Measurements from ENCODE around the gene DYNC1I1.

DYNC1I1 gene

DNA sequence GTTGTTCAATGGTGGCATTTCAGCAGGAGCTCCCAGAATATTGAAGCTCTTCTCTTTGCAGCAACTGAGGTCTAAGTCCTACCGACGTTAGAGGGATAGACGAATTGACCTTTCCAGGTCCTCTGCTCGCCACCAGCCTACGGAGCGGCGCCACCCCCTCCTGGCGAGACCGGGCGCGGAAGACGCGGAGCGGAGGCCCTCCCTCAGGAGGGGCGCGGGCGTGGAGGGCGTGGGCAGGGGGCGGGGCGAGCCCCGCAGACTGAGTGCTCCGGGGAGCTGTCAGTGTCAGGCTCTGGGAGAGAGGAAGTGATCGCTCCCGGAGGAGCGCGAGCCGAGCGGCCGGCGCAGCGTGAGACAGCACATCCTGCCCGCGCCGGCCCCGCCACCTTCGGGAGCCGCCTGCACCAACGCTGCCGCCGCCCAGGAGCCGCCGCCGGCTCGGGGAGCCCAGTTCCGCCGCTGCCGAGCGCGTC, at the start of gene DYNC1I1:
DYNC1I1 (plus strand) TSS at position 257 of the 473 bp plus-strand sequence. CDS start 32,176 bp downstream, outside the sequence.
- Mint-ChIP-seq H3K27ac (no peak within 1 kb of the TSS), H3K27me3 (peaks cover 6% of the 10 kb centered on the region), H3K4me3 (peak within 1 kb of the TSS; percentile 80), H3K36me3 (no peaks in the 10 kb centered on the region), H3K4me1 (peaks cover 2% of the 10 kb centered on the region), H3K9me3 (no peaks in the 10 kb centered on the region)
- DNase-seq (ENCODE audit: low spot score in 2 of 2): peak; percentile 2 to 11
- peak; percentile 55 for ATAC-seq (ENCODE audit: low read depth)

DNA sequence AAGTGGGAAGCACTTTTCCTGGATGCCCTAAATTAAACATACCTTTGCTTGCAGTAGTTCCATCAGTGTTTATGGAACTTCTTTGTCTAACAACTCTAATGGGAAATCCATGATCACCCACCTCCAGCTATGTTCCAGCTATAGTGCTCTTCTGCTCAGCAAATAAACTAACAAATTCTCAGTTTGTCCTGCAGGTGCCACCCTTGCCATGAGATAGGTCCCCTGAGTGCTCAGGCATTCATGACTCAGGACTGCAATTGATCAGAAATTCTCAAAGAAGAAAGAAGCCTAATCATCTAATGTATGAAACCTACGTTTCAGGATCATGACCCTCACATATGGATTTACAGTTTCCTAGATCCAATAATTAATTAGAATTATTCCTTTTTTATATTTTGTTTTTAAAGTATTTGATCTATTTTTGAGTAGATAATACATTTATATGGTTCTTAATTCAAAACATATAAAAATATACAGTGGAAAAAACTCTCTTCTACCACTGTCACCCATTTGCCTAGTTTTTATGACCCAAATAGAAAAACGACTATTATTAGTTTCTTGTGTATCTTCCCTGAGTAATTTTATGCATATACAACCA, 48.7 kb upstream of the DYNC1I1 start:
- Mint-ChIP-seq H3K9me3 (no peaks in the 10 kb centered on the region), H3K36me3 (no peaks in the 10 kb centered on the region), H3K4me3 (no peak overlapping the region), H3K27me3 (peaks cover 6% of the 10 kb centered on the region), H3K27ac (no peak overlapping the region), H3K4me1 (no peaks in the 10 kb centered on the region)
- no peak for DNase-seq (ENCODE audit: low spot score in 2 of 2)
- peak; percentile 42 for ATAC-seq (ENCODE audit: low read depth)

DNA sequence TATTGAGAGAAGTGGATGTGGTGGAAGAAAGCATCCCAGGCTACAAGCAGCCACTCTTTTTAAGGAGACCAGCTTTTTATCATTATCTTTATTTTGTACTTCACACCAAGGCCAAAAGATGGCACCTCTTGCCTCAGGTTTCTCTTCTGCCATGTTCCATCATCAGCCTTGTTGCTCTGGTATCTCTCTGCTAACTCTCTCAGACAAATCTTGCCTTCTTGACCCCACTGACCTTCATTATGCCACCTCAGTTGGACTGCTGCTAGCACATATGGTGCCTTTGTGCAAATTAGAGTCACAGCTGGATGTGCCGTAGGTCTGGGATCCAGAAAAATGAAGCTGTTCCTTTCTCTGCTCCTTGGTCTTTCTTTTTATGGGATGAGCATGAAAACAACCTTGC, 47.1 kb upstream of the DYNC1I1 start:
- H3K27me3 Mint-ChIP-seq: peaks cover 6% of the 10 kb centered on the region
- no peaks in the 10 kb centered on the region for H3K4me1 Mint-ChIP-seq
- no peak for DNase-seq (ENCODE audit: low spot score in 2 of 2)

DNA sequence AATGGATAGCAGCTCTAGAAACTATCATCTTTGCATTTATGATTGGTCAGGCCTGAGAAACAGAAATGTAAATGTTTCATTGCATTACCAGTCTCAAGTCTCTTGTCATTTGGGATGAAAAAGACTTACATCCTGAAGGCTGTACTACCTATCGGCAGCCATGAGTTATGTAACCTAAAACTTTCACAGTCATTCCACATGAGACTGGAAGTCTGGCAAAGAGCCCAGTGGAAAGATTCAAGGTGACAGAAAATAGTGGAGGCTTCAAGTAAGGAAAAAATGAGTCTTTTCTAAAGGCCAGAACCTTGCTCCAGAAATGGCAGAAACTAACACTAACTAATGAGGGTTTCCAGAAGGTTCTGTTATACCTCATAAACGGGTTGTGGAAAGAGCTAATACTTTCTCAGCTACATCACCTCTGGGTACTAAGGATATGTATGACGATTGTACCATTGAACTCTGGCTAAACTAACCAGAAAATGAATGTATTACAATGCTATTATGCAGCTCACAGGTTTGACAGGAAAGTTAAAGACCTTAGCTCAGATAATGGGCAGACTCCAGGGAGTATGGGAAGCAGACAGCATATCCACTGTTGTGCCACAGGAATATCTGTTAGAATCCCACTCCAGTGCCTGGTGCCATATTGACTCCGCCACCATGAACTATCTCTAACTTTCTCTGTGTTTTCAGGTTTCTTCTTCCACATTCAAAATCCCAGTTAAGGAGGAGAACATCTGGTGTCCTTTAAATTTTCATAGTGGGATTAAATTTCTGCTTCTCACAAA, 41.7 kb upstream of the DYNC1I1 start:
- ATAC-seq (ENCODE audit: low read depth): no peak
- peaks cover 3% of the 10 kb centered on the region for H3K27me3 Mint-ChIP-seq
- H3K4me3 Mint-ChIP-seq: no peak overlapping the region
- no peak overlapping the region for H3K27ac Mint-ChIP-seq
- H3K9me3 Mint-ChIP-seq: no peaks in the 10 kb centered on the region
- H3K36me3 Mint-ChIP-seq: no peaks in the 10 kb centered on the region
- DNase-seq (ENCODE audit: low spot score in 2 of 2): no peak
- no peaks in the 10 kb centered on the region for H3K4me1 Mint-ChIP-seq

More for the DNA sequence above, 47.1 kb upstream of the DYNC1I1 start:
- no peaks in the 10 kb centered on the region for H3K36me3 Mint-ChIP-seq
- ATAC-seq (ENCODE audit: low read depth): no peak
- no peak overlapping the region for H3K27ac Mint-ChIP-seq
- no peak overlapping the region for H3K4me3 Mint-ChIP-seq
- no peaks in the 10 kb centered on the region for H3K9me3 Mint-ChIP-seq

DNA sequence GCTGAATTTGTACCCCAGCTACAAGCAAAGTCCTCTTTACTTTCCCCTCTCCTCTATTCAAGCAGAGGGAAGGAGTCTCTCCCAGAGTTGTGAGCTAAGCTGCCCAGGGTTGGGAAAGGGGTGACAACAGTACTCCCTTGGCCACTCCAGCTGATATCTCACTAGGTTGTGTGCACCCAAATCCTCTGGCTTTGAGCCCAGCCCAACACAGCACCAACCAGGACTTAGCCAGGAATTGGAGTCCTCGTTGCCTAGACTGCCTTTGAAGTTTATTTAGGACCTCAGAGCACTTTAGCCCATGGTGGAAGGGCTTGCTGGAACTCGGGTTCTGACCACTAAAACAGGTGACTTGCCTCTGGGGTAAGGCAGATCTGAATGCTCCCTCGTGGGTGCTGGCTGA, 35.7 kb upstream of the DYNC1I1 start:
- peaks cover 1% of the 10 kb centered on the region for H3K9me3 Mint-ChIP-seq
- no peak for DNase-seq (ENCODE audit: low spot score in 2 of 2)
- no peaks in the 10 kb centered on the region for H3K36me3 Mint-ChIP-seq
- H3K4me3 Mint-ChIP-seq: no peak overlapping the region
- no peak overlapping the region for H3K27ac Mint-ChIP-seq
- peaks cover 10% of the 10 kb centered on the region for H3K27me3 Mint-ChIP-seq
- ATAC-seq (ENCODE audit: low read depth): no peak
- no peaks in the 10 kb centered on the region for H3K4me1 Mint-ChIP-seq

DNA sequence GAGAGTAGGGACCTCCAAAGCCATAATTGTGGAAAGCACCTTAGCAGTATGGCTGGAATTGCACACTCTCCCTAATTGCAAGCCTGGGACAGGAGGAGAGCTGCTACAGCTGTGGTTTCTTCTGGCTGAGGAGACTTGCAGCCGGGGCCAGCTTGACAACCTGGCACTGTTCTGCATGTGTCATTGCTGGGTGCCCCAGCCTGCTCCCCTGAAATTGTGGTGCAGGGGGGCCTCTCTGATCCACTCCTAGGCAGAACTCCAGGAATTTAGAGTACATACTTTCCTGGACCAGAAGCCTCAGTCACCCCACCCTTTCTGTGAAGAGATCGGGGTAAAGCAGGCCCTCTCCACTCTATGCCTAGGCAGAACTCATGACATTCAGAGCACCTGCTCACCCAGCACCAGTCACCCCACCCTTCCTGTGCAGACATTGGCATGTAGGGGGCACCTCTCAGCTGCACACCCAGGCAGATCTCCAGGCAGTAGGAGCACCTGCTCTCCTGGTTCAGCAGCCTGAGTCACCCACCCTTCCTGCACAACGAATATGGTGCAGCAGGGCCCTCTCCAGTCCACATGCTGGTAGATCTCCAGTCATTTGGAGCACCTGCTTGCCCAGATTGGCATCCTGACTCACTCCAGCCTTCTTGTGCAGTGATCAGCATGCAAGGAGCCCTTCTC, 34.4 kb upstream of the DYNC1I1 start:
- no peaks in the 10 kb centered on the region for H3K36me3 Mint-ChIP-seq
- peaks cover 10% of the 10 kb centered on the region for H3K27me3 Mint-ChIP-seq
- DNase-seq (ENCODE audit: low spot score in 2 of 2) (no peak), ATAC-seq (ENCODE audit: low read depth) (no peak)
- H3K9me3 Mint-ChIP-seq: peaks cover 1% of the 10 kb centered on the region
- H3K4me1 Mint-ChIP-seq: no peaks in the 10 kb centered on the region
- no peak overlapping the region for H3K4me3 Mint-ChIP-seq
- H3K27ac Mint-ChIP-seq: no peak overlapping the region

DNA sequence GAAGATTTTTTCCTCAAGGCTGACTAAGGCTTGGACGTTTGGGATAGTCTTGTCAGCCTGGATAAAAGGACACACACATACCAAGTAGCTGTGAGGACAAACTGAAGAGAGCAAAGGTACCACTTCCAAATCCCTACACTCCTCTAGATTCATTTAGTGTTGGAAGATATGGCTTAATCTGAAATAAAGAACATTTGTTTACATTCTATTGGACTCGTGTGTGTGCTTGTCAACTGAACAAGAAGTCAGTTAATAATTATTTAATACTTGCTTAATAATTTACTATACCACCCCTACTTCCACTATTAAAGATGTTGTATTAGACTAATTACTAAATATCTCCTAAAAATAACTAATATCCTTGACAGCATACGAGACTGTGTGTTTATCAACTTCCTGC, 23.3 kb upstream of the DYNC1I1 start:
- DNase-seq (ENCODE audit: low spot score in 2 of 2): no peak
- Mint-ChIP-seq H3K4me1 (no peaks in the 10 kb centered on the region), H3K4me3 (no peak overlapping the region), H3K9me3 (no peaks in the 10 kb centered on the region), H3K27me3 (peaks cover 1% of the 10 kb centered on the region), H3K36me3 (no peaks in the 10 kb centered on the region), H3K27ac (no peak overlapping the region)
- ATAC-seq (ENCODE audit: low read depth): no peak

DNA sequence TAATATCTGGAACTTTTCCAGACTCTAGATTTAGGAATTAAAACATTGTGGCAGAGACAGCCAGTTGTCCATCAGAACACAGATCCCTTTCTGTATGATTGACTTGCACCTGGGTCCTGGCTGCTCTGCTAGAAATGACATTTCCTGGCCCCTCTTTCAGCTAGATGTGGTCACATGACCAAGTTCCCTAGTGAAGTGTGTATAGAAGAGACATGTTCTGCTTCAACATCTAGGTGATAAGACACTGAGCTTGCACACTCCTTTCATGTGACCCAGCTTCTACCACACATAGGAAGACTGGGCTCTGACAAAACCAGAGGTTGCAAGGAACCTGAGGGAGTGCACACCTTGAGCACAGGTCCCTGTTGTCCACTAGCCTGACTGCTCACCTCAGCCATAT, 22.8 kb upstream of the DYNC1I1 start:
- no peaks in the 10 kb centered on the region for H3K9me3 Mint-ChIP-seq
- peaks cover 1% of the 10 kb centered on the region for H3K27me3 Mint-ChIP-seq
- H3K27ac Mint-ChIP-seq: no peak overlapping the region
- H3K4me1 Mint-ChIP-seq: no peaks in the 10 kb centered on the region
- H3K4me3 Mint-ChIP-seq: no peak overlapping the region
- DNase-seq (ENCODE audit: low spot score in 2 of 2) (no peak), ATAC-seq (ENCODE audit: low read depth) (no peak)
- no peaks in the 10 kb centered on the region for H3K36me3 Mint-ChIP-seq

DNA sequence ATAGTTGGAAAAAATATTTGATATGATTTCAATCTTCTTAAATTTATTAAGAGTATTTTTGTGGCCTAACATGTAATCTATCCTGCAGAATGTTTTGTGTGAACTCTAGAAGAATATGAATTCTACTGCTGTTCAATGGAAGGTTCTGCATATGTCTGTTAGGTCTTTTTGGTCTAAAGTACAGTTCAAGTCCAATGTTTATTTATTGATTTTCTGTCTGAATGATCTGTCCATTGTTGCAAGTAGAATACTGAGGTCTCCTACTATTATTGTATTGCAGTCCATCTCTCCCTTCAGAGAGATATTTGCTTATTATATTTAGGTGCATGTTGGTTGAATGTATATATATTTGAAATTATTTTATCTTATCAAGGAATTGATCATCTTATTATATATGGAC, 18.9 kb upstream of the DYNC1I1 start:
- no peak overlapping the region for H3K27ac Mint-ChIP-seq
- no peak overlapping the region for H3K4me3 Mint-ChIP-seq
- peaks cover 8% of the 10 kb centered on the region for H3K27me3 Mint-ChIP-seq
- DNase-seq (ENCODE audit: low spot score in 2 of 2) (no peak), ATAC-seq (ENCODE audit: low read depth) (no peak)
- H3K9me3 Mint-ChIP-seq: no peaks in the 10 kb centered on the region
- H3K4me1 Mint-ChIP-seq: no peaks in the 10 kb centered on the region
- H3K36me3 Mint-ChIP-seq: no peaks in the 10 kb centered on the region

DNA sequence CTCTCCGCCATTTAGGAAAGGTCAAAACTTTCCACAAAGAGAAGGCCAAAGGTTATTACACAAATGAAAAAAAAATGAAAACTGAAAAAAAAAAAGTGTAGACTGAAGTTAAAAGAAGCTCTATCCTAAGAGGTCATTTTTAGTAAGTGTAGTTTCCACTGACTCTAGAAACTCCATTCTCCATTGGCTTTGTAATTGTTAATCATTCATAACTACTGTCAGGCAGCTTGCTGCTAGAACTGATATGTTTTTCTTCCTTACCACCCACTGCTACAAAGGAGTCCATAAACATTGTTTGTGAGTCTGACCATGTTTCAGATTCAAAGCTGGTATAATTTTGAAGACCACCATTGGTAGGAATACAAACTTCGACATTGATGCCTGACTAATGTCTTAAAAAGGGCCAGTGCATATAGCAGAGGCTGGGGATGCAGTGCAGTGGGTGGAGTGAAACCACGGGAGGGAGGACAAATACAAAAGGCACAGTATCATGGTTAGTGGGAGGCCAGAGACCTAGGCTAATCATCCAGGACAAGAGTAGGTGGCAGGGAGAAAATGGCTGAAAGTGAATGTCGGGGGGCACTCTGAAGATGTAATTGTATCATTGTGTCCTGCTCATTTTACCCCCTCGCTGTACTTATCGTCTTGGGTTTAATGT, 16.9 kb upstream of the DYNC1I1 start:
- no peak overlapping the region for H3K4me3 Mint-ChIP-seq
- DNase-seq (ENCODE audit: low spot score in 2 of 2): no peak

DNA sequence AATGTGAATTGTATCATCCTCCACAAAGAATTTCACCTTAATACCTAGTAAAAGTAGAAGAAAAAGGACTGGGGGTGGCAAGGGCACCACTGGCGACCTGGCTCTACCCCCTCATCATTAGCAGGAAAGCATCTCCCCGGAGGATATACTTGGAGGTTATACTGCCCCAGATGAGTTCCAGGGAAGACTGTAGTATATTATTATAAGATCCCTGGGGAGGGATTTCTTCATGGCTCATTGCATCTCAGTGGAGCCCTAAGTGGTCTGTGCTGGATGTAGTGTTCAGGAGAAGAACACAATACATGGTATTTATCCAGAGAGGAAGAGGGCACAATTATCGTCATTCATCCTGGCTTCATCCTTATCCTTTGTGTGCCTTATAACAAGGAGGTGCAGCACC, 14.2 kb upstream of the DYNC1I1 start:
- H3K27me3 Mint-ChIP-seq: peaks cover 8% of the 10 kb centered on the region
- DNase-seq (ENCODE audit: low spot score in 2 of 2) (no peak), ATAC-seq (ENCODE audit: low read depth) (no peak)
- no peaks in the 10 kb centered on the region for H3K36me3 Mint-ChIP-seq
- no peak overlapping the region for H3K27ac Mint-ChIP-seq
- no peak overlapping the region for H3K4me3 Mint-ChIP-seq
- H3K9me3 Mint-ChIP-seq: no peaks in the 10 kb centered on the region
- no peaks in the 10 kb centered on the region for H3K4me1 Mint-ChIP-seq

More for the DNA sequence above, 16.9 kb upstream of the DYNC1I1 start:
- no peak for ATAC-seq (ENCODE audit: low read depth)
- peaks cover 8% of the 10 kb centered on the region for H3K27me3 Mint-ChIP-seq
- H3K36me3 Mint-ChIP-seq: no peaks in the 10 kb centered on the region
- H3K4me1 Mint-ChIP-seq: no peaks in the 10 kb centered on the region
- H3K27ac Mint-ChIP-seq: no peak overlapping the region
- no peaks in the 10 kb centered on the region for H3K9me3 Mint-ChIP-seq

DNA sequence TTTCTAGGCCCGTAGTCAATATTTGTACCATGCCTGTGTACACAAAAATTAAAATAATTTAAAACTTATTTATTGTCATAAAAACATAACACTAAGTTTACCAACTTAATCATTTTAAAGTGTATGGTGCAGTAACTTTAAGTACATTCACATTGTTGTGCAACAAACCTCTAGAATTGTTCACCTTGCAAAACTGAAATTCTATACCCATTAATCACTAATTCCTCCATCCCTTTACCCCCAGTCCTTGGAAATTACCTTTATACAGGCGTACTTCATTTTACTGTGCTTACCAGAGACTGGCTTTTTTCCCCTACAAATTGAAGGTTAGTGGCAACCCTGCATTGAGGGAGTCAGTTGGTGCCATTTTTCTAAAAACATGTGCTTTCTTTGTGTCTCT, 6.3 kb upstream of the DYNC1I1 start:
- DNase-seq (ENCODE audit: low spot score in 2 of 2) (no peak), ATAC-seq (ENCODE audit: low read depth) (no peak)
- Mint-ChIP-seq H3K9me3 (no peaks in the 10 kb centered on the region), H3K4me3 (no peak overlapping the region), H3K36me3 (no peaks in the 10 kb centered on the region), H3K27me3 (no peaks in the 10 kb centered on the region), H3K27ac (no peak overlapping the region), H3K4me1 (no peaks in the 10 kb centered on the region)

DNA sequence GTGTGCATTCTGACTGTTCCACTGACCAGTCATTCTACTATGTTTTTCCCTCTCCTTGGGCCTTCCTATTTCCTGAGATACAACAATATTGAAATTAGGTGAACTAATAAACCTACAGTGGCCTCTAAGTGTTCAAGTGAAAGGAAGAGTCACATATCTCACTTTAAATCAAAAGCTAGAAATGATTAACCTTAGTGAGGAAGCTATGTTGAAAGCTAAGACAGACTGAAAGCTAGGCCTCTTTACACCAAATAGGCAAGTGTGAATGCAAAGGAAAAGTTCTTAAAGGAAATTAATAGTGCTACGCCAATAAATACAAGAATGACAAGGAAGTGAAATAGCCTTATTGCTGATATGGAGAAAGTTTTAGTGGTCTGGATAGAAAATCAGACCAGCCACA, 5.7 kb upstream of the DYNC1I1 start:
- no peak overlapping the region for H3K4me3 Mint-ChIP-seq
- ATAC-seq (ENCODE audit: low read depth): no peak
- no peaks in the 10 kb centered on the region for H3K36me3 Mint-ChIP-seq
- H3K4me1 Mint-ChIP-seq: no peaks in the 10 kb centered on the region
- no peak overlapping the region for H3K27ac Mint-ChIP-seq
- H3K9me3 Mint-ChIP-seq: no peaks in the 10 kb centered on the region
- no peak for DNase-seq (ENCODE audit: low spot score in 2 of 2)
- no peaks in the 10 kb centered on the region for H3K27me3 Mint-ChIP-seq
